Stimulated activated naive CD8-positive, alpha-beta T cell treated with anti-CD3 and anti-CD28 coated beads, Interleukin-15, amount 100 ng/mL, for 72 hours (primary cell): ENCODE measurements around the gene LCN10.
A peak's percentile ranks its signal among the peaks of the same experiment; 100 is the strongest.
"Not testable (repeated sequence)": the region's sequence is repeated elsewhere in the genome, so short reads cannot be mapped to it uniquely, and the experiment has no call there.

ENCODE experiments used
- ATAC-seq: fragments of 150-1000 bp; cut with Tn5 transposase; 2 replicates; pipeline ENCODE4 v1.10.0; 2021; ENCODE audit warnings: mild to moderate bottlenecking, moderate library complexity
- DNase-seq, 2 donors: peaks; one replicate each; pipeline ENCODE4 v3.0.0; 2021 to 2022
- H3K27ac Mint-ChIP-seq, 2 donors: one replicate each; pipeline ENCODE4 v1.8.0; 2022; ENCODE audit warnings: mild to moderate bottlenecking in 2 of 2, mixed read lengths in 2 of 2, moderate library complexity in 2 of 2
- H3K27me3 Mint-ChIP-seq: one replicate; pipeline ENCODE4 v1.8.0; 2022; ENCODE audit warnings: mixed read lengths
- H3K4me1 Mint-ChIP-seq: one replicate; pipeline ENCODE4 v1.8.0; 2022; ENCODE audit warnings: mild to moderate bottlenecking, mixed read lengths
- H3K4me3 Mint-ChIP-seq, 2 donors: one replicate each; pipeline ENCODE4 v1.8.0; 2022; ENCODE audit warnings: mild to moderate bottlenecking in 2 of 2, mixed read lengths in 2 of 2, moderate library complexity in 1 of 2
- H3K9me3 Mint-ChIP-seq, 2 donors: one replicate each; pipeline ENCODE4 v1.8.0; 2022; ENCODE audit warnings: mixed read lengths in 2 of 2

Gene LCN10

DNA sequence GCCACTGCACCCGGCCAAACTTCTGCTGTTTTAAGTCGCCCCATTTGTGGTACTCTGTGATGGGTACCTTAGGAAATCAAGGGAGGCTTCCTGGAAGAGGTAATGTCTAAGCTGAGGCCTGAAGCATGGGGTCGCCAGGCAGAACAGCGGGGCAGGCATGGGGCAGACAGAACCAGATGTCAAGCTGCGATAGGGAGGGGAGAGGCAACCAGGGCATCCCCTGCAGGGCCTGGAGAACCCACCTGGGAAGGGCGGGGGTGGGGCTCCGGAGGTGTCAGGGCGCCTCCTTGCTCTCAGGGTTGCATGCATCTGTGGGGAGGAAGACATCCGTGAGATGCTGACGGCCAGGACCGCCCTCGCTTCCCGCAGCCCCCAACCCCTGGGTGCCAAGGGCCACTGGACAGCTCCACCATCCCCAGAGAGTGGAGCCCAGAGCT, 18.8 kb upstream of the LCN10 start:
- Mint-ChIP-seq H3K27me3 (peaks cover 34% of the 10 kb centered on the region), H3K9me3 (peaks cover 0 to under 1% of the 10 kb centered on the region in 2 donors), H3K4me1 (peaks cover 20% of the 10 kb centered on the region), H3K4me3 (no peak overlapping the region), H3K27ac (no peak overlapping the region)
- DNase-seq: no peak
- no peak for ATAC-seq

DNA sequence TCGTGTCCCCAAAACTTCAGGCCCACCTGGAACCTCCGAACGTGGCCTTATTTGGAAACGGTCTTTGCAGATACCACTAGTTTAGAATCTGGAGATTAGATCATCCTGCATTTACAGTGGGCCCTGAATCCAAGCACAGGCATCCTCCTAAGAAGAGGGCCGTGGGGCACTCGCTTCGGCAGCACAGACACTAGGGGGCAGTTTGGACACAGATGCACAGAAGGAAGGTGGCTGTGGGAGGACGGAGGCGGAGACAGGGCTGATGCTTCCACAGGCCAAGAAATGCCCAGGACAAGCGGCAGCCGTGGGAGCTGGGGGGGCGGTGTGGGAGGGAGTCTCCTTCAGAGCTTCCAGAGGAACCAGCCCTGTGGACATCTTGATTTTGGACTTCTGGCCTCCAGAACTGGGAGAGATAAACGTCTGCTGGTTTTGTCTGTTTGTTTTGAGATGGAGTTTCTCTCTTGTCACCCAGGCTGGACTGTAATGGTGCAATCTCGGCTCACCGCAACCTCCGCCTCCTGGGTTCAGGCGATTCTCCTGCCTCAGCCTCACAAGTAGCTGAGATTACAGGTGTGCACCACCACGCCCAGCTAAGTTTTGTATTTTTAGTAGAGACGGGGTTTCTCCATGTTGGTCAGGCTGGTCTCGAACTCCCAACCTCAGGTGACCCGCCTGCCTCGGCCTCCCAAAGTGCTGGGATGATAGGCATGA, 18.2 kb upstream of the LCN10 start:
- Mint-ChIP-seq H3K4me1 (peaks cover 14% of the 10 kb centered on the region), H3K27me3 (peaks cover 38% of the 10 kb centered on the region)
- DNase-seq, H3K27ac Mint-ChIP-seq, H3K4me3 Mint-ChIP-seq, H3K9me3 Mint-ChIP-seq: not testable (repeated sequence)
- ATAC-seq: peak; percentile 42

DNA sequence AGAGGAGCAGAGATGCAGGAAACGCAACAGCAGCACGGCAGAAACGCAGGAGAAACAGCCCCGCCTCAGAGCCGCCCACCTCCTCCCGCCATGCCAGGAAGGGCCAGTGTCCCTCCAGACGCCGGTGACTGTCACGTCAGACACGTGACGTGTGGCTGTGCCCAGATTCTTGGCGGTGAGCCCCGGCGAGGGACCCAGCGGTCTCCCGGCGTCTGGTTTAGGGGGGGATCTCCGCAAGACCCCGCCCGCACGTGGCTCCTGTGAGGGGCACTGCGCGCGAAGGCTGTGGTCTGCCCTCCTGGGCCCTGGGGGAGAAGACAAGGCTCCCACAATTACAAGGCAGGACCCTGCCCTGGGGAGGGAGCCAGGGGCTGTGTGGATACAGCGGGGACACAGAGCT, 17.7 kb upstream of the LCN10 start:
- DNase-seq (no peak), ATAC-seq (no peak)
- peaks cover 38% of the 10 kb centered on the region for H3K27me3 Mint-ChIP-seq
- peaks cover 3 to 12% of the 10 kb centered on the region in 2 donors for H3K9me3 Mint-ChIP-seq
- H3K4me1 Mint-ChIP-seq: peaks cover 9% of the 10 kb centered on the region
- no peak overlapping the region for H3K4me3 Mint-ChIP-seq
- no peak overlapping the region for H3K27ac Mint-ChIP-seq

DNA sequence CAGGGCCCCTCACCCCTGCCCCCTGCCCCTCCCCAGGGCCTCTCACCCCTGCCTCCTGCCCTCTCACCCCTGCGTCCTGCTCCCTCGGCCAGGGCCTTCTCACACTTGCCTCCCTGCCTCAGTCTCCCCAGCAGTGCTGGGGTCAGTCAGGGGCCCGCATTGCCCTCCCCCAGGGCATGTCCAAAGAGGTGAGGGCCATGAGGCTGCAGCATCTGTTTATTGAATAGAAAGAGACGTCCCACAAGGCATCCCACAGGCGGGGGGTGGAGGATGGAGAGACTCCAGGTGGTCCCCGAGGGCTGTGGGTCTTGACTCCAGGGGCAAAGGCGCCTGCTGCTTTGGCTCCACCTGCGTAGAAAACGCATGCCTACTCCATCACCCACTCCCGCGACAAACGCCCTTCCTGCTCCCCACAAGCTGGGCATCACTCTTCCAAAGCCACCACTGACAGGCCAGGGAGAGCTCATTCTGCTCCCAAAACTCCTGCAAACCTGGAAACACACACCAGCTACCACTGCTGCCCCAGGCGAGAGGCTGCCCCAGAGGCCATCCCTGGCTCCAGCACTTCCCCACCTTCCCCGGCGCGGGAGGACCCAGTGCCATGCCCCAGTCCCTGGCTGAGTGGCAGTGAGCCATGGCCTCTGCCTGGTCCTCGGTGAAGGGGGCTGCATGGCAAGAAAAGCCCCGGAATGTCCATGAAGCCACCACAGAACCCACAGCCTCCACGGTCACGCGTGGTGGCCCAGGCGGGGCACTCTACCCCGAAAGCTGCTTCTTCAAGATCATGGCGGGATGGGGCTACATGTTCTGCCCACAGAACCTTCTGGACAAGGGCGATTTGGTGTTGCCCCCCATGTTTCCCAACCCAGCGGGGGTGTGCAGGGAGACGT, 16.9 kb upstream of the LCN10 start:
- peaks cover 9% of the 10 kb centered on the region for H3K4me1 Mint-ChIP-seq
- H3K27me3 Mint-ChIP-seq: peaks cover 37% of the 10 kb centered on the region
- peaks cover 4 to 15% of the 10 kb centered on the region in 2 donors for H3K9me3 Mint-ChIP-seq
- ATAC-seq: no peak
- no peak for DNase-seq
- H3K4me3 Mint-ChIP-seq: no peak overlapping the region
- no peak overlapping the region for H3K27ac Mint-ChIP-seq

DNA sequence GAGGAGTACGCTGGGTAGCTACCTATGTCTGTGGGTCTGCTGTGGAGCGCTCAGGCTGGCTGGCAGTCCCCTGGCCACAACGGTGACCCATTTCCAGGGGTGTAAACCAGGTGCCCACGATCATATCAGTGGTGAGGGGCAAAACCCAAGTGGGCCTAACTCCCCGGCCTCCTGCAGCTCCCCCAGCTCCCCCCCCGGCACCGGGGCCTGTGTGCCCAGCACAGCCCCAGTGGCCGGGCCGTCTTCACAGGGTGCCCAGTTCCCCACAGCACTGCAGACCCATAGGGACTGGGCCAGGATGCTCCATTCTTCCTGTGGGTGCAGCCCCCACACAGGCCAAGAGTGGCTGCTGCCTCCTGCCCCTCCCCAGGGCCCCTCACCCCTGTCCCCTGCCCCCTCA, 16.3 kb upstream of the LCN10 start:
- DNase-seq (no peak), ATAC-seq (peak; percentile 41)
- Mint-ChIP-seq H3K27me3 (peaks cover 36% of the 10 kb centered on the region), H3K27ac (no peak overlapping the region), H3K9me3 (peaks cover 4 to 15% of the 10 kb centered on the region in 2 donors), H3K4me3 (no peak overlapping the region), H3K4me1 (peaks cover 9% of the 10 kb centered on the region)

DNA sequence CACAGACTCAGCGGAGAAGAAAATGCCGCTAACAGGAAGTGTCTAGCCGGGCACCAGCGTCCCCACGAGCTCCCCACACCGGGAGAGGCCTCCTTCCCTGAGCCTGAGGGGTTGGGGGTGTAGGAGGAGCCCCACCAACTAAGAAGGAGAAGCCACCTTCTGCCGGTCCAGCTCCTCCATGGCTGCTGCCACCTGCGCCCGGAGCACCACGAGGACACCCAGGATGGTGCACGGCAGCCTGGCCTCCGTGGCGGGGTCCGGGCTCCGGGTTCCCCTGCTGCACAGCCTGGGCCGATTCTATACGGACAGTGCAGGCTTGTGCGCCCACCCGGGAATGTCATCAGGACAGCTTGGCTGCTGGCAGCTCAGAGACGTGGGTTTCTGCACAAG, 15.0 kb upstream of the LCN10 start:
- H3K9me3 Mint-ChIP-seq: peaks cover 6 to 18% of the 10 kb centered on the region in 2 donors
- no peak overlapping the region for H3K4me3 Mint-ChIP-seq
- no peak for ATAC-seq
- H3K27ac Mint-ChIP-seq: no peak overlapping the region
- no peak for DNase-seq
- peaks cover 25% of the 10 kb centered on the region for H3K27me3 Mint-ChIP-seq
- peaks cover 9% of the 10 kb centered on the region for H3K4me1 Mint-ChIP-seq

DNA sequence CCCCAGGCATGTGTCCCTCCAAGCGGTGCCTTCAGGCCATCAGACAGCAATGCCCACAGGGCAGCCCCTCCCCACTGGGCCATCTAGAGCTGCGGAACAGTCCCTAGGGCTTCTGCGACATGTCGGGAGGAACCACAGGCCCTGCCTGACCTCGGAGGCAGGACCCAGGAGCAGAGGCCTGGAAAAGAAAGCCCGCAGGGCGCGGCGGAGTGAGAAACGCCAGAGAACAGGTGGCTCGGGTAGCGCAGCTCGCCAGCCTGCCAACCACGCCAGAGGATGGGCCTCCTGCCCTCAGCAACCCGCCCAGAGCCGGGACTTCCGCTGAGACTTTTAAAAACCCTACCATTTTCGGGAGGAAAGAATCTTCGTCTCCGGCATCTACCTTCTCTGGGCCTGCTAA, 14.6 kb upstream of the LCN10 start:
- Mint-ChIP-seq H3K4me3 (no peak overlapping the region), H3K9me3 (peaks cover 10 to 22% of the 10 kb centered on the region in 2 donors), H3K4me1 (peaks cover 9% of the 10 kb centered on the region), H3K27me3 (peaks cover 27% of the 10 kb centered on the region), H3K27ac (no peak overlapping the region)
- no peak for DNase-seq
- no peak for ATAC-seq

DNA sequence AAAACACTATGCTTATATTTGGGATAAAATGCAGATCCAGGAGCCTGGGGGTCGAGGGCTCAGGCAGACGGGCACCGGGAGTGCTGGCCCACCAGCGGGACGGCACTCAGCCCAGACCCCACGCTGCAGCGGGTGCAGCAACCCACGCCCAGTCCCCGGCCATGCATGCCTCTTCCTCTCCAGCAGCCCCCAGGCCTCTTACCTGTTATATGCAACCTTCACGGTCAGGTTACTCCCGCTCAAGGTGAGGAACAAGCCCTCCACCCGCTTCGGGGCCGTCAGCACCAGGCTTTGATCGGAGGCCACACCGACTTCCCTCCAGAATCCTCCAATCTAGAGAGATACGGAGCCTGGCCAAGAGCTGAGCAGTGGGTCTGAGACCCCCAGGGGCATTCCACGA, 14.1 kb upstream of the LCN10 start:
- ATAC-seq (no peak), DNase-seq (no peak)
- H3K27me3 Mint-ChIP-seq: peaks cover 32% of the 10 kb centered on the region
- H3K9me3 Mint-ChIP-seq: peaks cover 15 to 27% of the 10 kb centered on the region in 2 donors
- H3K4me1 Mint-ChIP-seq: peaks cover 9% of the 10 kb centered on the region
- H3K27ac Mint-ChIP-seq: no peak overlapping the region
- H3K4me3 Mint-ChIP-seq: no peak overlapping the region

DNA sequence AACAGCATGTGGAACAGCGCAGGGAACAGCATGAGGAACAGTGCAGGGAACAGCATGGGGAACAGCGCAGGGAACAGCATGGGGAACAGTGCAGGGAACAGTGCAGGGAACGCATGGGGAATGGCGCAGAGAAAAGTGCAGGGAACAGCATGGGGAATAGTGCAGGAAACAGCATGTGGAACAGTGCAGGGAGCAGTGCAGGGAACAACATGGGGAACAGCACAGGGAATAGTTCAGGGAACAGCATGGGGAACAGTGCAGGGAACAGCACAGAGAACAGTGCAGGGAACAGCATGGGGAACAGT, 13.3 kb upstream of the LCN10 start:
- Mint-ChIP-seq H3K27me3 (peaks cover 35% of the 10 kb centered on the region), H3K9me3 (peaks cover 20 to 35% of the 10 kb centered on the region in 2 donors), H3K4me1 (peaks cover 6% of the 10 kb centered on the region), H3K4me3 (no peak overlapping the region), H3K27ac (peak overlapping the region in 1 of 2 donors; percentile 34)
- ATAC-seq: no peak
- no peak for DNase-seq

DNA sequence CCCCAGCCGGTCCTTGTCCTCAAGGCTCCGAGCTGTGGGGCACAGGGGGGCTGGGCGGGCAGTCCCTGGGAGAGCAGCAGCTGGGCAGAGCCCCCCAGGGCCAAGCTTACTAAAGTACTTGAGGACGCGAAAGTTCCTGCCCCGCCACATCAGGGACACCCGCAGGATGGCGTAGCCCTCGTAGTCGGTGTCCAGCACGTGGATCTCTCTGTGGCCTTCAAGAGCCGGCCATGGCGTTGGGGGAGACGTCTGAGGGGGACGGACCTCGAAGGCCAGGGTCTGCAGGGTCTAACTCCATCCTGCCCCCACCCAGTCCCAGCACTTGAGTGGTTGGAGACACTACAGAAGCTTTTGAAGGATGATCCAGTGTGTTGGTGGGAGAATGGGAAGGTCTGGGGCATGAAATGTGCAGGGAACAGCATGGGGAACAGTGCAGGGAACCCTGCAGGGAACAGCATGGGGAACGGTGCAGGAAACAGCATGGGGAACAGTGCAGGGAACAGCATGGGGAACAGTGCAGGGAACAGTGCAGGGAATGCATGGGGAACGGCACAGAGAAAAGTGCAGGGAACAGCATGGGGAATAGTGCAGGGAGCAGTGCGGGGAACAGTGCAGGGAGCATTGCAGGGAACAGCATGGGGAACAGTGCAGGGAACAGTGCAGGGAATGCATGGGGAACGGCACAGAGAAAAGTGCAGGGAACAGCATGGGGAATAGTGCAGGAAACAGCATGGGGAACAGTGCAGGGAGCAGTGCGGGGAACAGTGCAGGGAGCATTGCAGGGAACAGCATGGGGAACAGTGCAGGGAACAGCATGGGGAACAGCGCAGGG, 12.8 kb upstream of the LCN10 start:
- ATAC-seq, H3K4me1 Mint-ChIP-seq, DNase-seq, H3K27ac Mint-ChIP-seq, H3K4me3 Mint-ChIP-seq: not testable (repeated sequence)
- peaks cover 23 to 40% of the 10 kb centered on the region in 2 donors for H3K9me3 Mint-ChIP-seq
- H3K27me3 Mint-ChIP-seq: peaks cover 40% of the 10 kb centered on the region

DNA sequence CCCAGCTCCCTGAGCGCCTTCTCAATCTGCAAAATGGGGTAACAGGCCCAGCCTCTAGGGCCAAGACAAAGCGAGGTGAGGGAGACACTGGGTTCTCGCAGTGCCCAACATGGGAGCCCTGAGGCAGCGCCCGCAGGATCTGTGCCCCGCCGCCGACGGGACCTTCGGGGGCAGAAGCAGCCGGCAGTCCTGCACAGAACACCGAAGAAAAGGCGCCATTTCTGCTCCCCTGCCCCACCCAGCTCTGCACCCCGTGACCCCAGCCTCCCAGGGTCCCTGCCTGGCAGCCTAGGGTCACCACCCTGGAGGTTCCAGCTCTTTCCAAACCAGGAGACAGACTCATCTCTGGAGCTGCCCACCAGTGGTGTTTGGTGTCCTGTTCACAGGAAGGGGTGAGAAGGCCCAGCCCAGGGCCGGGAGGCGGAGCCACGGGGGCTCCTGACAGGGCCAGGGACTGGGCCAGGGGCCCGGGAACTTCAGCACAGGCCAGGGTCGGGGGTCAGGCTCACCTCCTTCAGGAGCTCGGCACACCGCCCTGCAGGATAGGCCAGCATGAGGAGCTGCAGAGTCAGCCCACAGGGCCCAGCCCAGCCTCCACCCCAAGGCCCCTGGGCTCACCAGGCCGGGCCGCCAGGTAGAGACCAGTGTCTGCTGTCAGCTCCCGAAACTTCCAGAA, 12.0 kb upstream of the LCN10 start:
- Mint-ChIP-seq H3K27ac (no peak overlapping the region), H3K27me3 (peaks cover 40% of the 10 kb centered on the region), H3K9me3 (peaks cover 25 to 41% of the 10 kb centered on the region in 2 donors), H3K4me1 (peaks cover 12% of the 10 kb centered on the region), H3K4me3 (no peak overlapping the region)
- DNase-seq (no peak), ATAC-seq (no peak)

DNA sequence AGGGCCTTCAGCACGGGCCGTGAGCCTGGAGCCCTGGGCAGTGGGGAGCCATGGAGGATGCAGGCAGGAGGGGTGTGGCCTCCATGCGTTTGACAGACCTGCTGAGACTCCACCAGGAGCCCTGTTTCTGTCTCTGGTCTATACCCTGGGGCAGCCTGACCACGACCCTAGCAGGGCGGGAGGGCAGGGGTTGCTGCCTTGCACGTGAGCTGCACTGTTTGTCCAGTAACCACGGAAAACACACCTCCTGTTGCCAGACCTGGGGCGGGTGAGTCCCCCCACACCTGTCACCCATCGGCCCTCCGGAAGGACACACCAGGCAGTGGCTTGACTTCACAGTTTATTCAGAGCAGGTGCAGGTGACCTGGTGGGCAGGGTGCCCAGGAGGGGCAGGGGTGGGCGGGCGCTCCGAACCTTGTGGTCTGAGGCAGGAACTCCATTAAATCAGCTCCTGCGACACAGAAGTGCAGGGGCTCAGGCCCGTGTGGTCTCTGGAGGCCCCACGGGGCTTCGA, 11.4 kb upstream of the LCN10 start:
- H3K9me3 Mint-ChIP-seq: peaks cover 25 to 41% of the 10 kb centered on the region in 2 donors
- no peak for ATAC-seq
- no peak overlapping the region for H3K4me3 Mint-ChIP-seq
- H3K4me1 Mint-ChIP-seq: peaks cover 18% of the 10 kb centered on the region
- H3K27ac Mint-ChIP-seq: no peak overlapping the region
- peaks cover 45% of the 10 kb centered on the region for H3K27me3 Mint-ChIP-seq
- no peak for DNase-seq

DNA sequence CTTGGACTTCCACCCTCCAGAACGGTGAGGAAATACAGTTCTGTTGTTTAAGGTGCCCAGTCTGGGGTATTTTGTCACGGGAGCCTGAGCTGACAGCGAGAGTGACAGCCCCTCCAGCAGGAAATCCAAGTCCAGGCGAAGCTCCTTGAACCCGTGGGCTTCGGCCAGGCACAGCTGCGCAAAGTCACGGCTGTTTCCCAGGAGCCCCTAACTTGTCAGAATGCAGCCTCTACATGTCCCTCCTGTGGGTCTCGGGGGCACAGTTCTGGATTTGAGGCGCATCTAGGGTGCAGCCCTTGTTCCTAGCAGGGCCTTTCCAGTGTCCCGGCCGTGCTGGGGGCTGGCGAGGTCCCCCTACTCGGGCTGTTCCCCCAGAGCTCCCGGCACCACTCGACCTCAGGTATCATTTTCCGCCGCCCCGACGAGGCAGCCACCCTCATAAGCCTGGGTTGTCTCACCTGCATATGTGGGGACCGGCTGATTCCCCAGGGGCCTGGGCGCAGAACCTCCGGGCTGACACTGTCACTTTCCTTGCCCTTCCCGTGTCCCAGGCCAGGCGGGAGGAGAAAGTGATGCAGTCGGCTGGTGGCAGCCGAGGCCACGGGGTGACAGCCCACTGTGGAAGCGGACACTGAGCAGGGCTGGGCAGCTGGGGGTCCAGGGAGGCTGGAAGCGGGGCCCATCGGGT, 10.8 kb upstream of the LCN10 start:
- Mint-ChIP-seq H3K9me3 (peaks cover 25 to 41% of the 10 kb centered on the region in 2 donors), H3K27me3 (peaks cover 51% of the 10 kb centered on the region), H3K27ac (no peak overlapping the region), H3K4me3 (no peak overlapping the region), H3K4me1 (peaks cover 19% of the 10 kb centered on the region)
- ATAC-seq (no peak), DNase-seq (no peak)

DNA sequence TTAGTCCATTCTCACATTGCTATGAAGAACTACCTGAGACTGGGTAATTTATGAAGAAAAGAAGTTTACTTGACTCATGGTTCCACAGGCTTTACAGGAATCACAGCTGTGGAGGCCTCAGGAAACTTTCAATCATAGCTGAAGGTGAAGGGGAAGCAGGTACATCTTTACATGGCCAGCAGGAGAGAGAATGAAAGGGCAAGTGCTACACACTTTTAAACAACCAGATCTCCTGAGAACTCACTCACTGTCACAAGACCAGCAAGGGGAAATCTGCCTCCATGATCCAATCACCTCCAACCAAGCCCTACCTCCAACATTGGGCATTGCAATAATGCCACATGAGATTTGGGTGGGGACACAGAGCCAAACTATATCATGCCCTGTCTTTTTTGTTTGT, 9.1 kb upstream of the LCN10 start:
- DNase-seq (no peak), ATAC-seq (no peak)
- peaks cover 68% of the 10 kb centered on the region for H3K27me3 Mint-ChIP-seq
- no peak overlapping the region for H3K4me3 Mint-ChIP-seq
- H3K27ac Mint-ChIP-seq: no peak overlapping the region
- peaks cover 25 to 41% of the 10 kb centered on the region in 2 donors for H3K9me3 Mint-ChIP-seq
- H3K4me1 Mint-ChIP-seq: peaks cover 19% of the 10 kb centered on the region
